KOPT-K1 (cell line): ENCODE data around the gene RPP14.

Source experiments
- H3K27ac ChIP-seq: fragments of 200-600 bp; sonication (generic); 2 replicates; pipeline ENCODE4 v1.5.1; 2016; ENCODE audit warnings: antibody characterized with exemption, mild to moderate bottlenecking, low read depth, low read length; ENCODE audit not compliant: poor library complexity, severe bottlenecking
- H3K36me3 ChIP-seq: fragments of 200-600 bp; sonication (generic); 2 replicates; pipeline ENCODE4 v1.5.1; 2017; ENCODE audit warnings: antibody characterized with exemption, mild to moderate bottlenecking, low read length, moderate library complexity; ENCODE audit not compliant: insufficient read depth
- H3K9me3 ChIP-seq: fragments of 200-600 bp; sonication (generic); 2 replicates; pipeline ENCODE4 v1.5.1; 2017; ENCODE audit warnings: antibody characterized with exemption, low read length, mild to moderate bottlenecking; ENCODE audit not compliant: insufficient read depth, poor library complexity, severe bottlenecking

RPP14 gene

GRCh38 chr3:58352626-58353025, 46.6 kb downstream of the RPP14 start:
- peak overlapping the region; percentile 98 for H3K27ac ChIP-seq
- peaks cover 6% of the 10 kb centered on the region; the same call in 1 of the 2 replicates for H3K36me3 ChIP-seq
- no peaks in the 10 kb centered on the region for H3K9me3 ChIP-seq

DNA sequence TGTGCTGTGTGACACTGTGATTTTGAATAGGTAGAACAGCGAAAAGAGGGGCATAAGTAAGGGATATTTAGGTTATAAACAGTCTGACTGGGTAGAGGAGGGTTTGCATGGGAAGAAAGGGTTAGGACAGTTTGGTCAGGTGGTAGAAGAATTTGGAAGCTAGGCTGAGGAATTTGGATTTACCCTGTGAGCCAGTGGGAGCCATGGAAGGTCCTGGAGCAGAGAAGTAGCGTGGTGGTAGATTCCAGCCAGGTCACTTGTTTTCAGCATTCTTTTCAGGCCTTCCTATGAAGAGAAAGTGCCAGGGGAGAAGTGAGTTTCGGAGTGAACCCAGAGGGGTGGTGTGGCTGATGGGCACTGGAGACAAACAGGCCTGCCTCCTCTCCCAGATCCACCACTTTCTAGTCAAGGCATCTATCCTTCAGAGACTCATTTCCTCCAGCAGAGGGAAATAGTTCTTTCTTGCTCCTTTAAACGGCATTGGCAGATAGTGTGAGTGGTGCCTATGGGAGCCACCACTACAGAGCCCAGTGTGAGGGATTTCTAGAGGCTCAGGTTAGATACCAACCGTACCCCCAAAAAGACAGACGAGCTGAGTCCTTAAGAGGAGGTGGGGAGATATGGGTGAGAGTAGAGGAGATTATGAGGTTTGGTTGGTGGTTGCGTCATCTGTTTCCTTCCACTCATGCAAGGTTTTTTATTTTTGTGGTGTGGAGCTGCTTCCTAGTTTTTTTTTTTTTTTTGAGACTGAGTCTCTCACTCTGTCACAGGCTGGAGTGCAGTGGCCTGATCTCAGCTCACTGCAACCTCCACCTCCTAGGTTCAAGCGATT, 47.9 kb downstream of the RPP14 start:
- no peaks in the 10 kb centered on the region for H3K9me3 ChIP-seq
- peak overlapping the region; percentile 98 for H3K27ac ChIP-seq
- no peaks in the 10 kb centered on the region; the same call in 1 of the 2 replicates for H3K36me3 ChIP-seq

DNA sequence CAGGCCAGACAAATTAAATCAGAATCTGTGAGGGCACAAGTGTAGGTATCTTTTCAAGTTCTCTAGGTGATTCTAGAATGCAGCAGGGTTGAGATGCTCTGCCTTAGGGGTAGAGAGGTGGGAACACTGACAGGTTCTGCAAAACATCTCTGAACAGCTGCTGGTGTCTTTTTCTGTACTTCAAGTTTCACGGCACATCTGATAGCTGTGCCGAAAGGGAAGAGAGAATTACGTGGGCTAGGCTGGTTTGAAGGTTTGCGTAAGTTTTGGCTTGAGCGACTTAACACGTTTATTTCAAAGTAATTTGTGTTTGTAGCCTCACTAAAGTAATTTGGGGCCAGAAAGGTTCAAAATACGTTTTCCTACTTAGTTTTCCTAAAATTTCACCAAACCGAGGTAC, 49.1 kb downstream of the RPP14 start:
- Histone ChIP-seq H3K36me3 (no peaks in the 10 kb centered on the region; the same call in 1 of the 2 replicates), H3K9me3 (no peaks in the 10 kb centered on the region)

DNA sequence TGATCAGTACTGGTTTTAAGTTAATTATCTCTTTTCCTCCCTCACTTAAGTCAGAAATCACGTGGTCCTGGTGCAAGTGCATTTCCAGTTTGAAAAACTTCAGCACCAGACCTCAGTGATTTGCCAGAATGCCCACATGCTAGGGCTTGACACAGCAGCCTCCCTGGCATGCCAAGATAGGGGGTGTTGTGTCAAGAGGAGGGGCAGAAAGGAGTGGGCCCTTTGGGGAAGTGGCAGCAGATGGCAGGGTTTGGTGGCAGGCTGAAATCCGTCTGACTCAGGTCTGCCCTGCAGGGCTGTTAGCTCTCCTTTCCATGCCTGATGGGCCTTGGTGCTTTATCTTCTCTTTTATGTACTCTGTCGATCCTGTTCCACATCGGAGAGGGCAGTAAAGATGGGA, 50.0 kb downstream of the RPP14 start:
- Histone ChIP-seq H3K27ac (peak overlapping the region; percentile 98), H3K9me3 (no peaks in the 10 kb centered on the region), H3K36me3 (no peaks in the 10 kb centered on the region; the same call in 1 of the 2 replicates)

More for the DNA sequence above, 49.1 kb downstream of the RPP14 start:
- H3K27ac ChIP-seq, result peak overlapping the region; percentile 98

GRCh38 chr3:58357402-58357801, 51.4 kb downstream of the RPP14 start:
- H3K36me3 ChIP-seq, result no peaks in the 10 kb centered on the region; the same call in none of the 2 replicates
- no peaks in the 10 kb centered on the region for H3K9me3 ChIP-seq
- peak overlapping the region; percentile 32 for H3K27ac ChIP-seq

DNA sequence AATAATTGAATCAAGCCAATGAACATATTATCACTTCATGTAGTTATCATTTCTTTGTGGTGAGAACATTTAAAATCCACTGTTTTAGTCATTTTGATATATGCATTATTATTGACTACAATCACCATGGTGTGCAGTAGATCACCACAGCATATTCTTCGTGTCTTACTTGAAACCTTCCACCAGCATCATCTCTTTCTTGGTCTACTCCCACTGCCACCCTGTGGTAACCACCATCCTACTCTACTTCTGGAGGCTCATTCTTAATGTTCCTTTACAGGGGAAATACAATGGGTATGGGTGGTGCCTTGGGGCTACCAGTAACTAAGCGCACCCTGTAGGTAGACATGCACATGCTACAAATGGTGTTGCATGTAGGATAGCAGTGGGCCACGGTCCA, 52.0 kb downstream of the RPP14 start:
- Histone ChIP-seq H3K36me3 (no peaks in the 10 kb centered on the region; the same call in none of the 2 replicates), H3K27ac (peak overlapping the region; percentile 32), H3K9me3 (no peaks in the 10 kb centered on the region)

DNA sequence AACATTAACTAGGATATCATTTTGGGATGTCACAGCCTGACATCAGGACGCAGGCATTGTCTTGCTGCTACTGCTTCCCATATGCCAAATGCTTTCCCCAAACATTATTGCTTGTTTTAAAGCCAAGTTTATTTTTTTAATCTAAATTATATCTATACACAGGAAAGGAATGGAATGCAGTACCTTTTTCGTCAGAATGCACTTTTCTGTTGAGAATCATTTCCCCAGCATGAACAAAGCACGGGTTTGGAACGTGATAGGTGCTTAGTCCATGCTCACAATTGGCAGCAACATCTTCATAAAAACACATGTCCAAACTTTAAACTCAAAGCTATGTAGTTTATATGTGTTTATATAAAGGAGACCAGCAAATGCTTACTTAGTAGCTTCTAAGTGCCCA, 52.8 kb downstream of the RPP14 start:
- Histone ChIP-seq H3K9me3 (no peaks in the 10 kb centered on the region), H3K27ac (no peak overlapping the region), H3K36me3 (no peaks in the 10 kb centered on the region; the same call in none of the 2 replicates)

DNA sequence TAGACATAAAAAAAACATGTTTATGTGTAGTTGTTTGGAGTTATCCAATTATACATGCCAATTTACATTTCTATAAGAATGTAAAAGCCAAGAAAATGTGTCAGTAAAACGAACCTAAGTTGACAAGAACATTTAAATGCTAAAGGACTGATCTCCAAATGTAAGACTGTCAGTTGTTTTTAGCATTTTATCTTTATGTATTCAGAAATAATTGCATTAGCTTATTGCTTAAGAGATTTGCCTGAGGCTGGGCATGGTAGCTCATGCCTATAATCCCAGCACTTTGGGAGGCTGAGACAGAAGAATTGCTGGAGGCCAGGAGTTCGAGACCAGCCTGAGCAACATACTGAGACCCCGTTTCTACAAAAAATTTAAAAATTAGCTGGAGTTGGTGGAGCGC, 53.6 kb downstream of the RPP14 start:
- Histone ChIP-seq H3K9me3 (no peaks in the 10 kb centered on the region), H3K27ac (no peak overlapping the region), H3K36me3 (no peaks in the 10 kb centered on the region; the same call in none of the 2 replicates)

DNA sequence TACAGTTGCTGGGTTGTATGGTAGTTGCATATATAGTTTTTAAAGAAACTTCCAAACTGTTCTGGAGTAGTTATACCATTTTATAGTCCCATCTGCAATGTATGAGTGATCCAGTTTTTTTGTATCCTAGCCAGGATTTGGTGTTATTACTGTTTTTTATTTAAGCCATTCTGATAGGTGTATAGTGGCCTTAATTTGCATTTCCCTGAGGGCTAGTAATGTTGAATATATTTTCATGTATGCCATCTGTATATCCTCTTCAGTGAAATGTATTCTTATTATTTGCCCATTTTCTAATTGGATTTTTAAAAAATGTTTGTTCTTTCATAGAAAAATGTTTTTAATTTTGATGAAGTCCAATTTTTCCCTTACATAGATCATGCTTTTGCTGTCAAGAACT, 55.8 kb downstream of the RPP14 start:
- Histone ChIP-seq H3K36me3 (no peaks in the 10 kb centered on the region; the same call in none of the 2 replicates), H3K27ac (no peak overlapping the region), H3K9me3 (no peaks in the 10 kb centered on the region)

GRCh38 chr3:58366699-58367098, 60.7 kb downstream of the RPP14 start:
- Histone ChIP-seq H3K9me3 (no peaks in the 10 kb centered on the region), H3K27ac (peak overlapping the region; percentile 46), H3K36me3 (peaks cover 42% of the 10 kb centered on the region)

DNA sequence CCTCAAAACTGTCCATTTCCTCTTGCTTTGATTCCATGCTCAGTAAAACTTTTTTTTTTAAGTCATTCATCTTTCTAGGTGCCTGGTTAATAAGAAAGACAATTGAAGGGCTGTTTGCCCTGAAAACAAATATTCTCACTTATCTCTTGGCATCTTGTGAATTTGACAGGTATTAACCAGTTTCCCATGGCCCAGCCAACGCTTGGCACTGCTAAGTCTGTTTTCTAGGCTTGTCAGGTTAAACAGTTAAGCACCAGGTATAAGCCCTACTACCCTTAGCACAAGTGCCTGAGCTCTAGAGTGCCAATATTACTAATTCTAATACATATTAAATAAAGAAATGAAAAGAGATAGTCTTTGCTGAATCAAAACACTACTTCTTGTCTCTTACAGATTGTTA, 63.0 kb downstream of the RPP14 start:
- Histone ChIP-seq H3K9me3 (no peaks in the 10 kb centered on the region), H3K36me3 (peaks cover 59% of the 10 kb centered on the region)

More for the DNA sequence above, 63.0 kb downstream of the RPP14 start:
- H3K27ac ChIP-seq, result no peak overlapping the region
